GM21723 (cell line): ENCODE measurements around the gene AIMP1.
"Not testable (repeated sequence)": the region's sequence is repeated elsewhere in the genome, so short reads cannot be mapped to it uniquely, and the experiment has no call there.

Experiments used
- ATAC-seq: cut with Tn5 transposase; IDR thresholded peaks from one replicate; pipeline ENCODE4 v1.9.1; 2021; ENCODE audit warnings: mild to moderate bottlenecking, moderate library complexity; ENCODE audit not compliant: unreplicated experiment

AIMP1 gene

DNA sequence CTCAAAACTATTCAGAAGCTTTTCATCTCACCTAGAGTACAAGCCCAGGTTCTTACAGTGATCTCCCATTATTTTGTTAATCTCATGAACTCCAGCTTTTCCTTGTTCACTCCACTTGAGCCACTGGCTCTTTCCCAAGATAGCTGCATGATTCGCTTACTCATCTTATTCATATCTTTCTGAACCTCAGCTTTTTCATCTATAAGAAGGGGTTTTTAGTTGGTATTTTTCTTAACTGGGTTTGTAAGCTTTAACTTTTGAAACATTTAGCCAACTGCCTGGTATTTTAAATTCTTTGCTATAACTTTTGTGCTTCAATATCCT, 28.3 kb downstream of the AIMP1 start:
- no peak for ATAC-seq

GRCh38 chr4:106347167-106347566, 30.8 kb downstream of the AIMP1 start:
- no peak for ATAC-seq

DNA sequence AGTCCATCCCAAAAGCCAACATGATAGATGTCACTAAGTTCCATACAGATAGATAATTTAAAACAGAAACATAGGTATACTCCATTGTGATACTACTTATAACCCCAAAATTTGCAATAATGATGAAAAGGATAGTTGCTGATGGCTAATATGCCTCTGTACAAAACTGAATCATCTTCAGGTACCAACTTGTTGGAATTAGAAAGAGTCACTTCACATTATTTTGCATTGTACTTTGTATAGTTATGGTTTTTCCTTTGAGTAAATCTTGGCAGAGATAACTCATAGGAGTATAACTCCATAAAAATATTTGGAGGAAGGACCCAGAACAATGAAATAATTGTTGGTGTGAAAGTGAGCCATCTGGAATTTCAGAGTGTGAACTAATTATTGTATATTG, 34.7 kb downstream of the AIMP1 start:
- ATAC-seq = no peak

- no peak for ATAC-seq
These were observed 37.4 kb downstream of the AIMP1 start for GRCh38 chr4:106353786-106354185.

DNA sequence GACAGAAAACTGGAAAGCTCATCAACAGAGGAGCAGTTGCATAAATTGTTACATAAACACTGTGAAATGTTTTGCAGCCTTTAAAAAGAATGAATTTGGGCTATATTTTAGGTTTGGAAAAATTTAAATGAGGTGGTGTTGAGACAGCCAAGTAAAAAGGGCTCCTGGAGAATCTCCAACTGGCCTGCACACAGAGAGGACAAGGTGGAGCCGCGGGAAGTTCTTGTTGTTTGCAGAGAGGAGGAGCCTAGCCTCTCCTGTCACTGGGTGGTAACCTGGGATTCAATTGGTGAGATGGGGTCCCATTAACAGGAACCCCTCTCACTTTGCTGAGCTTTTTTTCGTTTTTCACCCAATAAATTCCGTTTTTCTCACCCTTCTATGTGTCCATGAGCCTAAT, 38.8 kb downstream of the AIMP1 start:
- no peak for ATAC-seq

DNA sequence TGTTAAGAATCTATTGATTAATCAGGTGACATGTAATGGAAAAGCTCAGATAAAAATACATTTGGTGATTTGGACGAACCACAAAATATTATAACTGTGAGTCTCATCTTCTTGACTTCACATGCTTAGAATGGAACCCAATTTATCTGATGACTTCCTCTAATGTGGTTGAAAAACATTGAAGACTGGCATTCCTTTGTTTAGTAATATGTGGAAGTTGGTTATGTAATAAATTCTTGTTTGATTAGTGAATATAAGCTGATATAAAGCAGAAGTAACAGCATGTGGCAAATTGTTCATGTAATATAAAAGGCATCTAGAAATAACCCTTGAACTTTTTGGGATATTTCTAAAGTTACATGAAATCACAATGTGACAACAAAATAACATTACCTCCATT, 42.5 kb downstream of the AIMP1 start:
- no peak for ATAC-seq

DNA sequence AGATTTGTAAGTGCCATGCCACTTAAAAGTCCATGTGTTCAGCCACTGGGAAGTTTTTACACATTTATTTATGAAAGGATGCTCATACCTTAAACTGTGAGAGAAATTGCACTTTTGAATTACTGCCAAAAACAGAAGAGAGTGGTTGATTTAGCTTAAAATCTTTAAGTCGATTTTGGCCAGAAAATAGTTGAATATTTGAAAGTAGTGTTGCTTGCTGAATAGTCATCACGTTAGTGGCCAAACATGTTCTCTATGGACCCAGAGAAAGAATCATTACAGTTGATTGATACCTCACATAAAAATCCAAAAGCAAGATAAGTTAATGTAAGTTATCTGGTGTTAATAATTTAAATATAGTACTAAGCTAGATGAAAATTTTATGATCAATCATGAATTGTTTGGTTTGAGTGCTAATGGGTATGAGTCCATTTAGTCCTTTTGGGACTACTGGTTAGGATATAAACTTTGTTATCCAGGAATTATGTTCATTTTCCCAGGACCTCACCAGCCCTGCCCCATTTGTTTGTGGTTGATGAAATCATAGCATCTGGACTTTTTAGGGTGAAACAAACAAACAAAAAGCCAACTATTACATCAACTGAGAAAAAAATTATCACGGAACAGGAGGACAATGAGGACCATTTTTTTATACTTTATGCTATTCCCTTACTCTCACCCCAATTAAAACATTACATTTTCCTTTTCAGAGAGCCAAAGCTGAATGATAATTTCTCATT, 45.9 kb downstream of the AIMP1 start:
- no peak for ATAC-seq

GRCh38 chr4:106364282-106364681, 47.9 kb downstream of the AIMP1 start:
- no peak for ATAC-seq

DNA sequence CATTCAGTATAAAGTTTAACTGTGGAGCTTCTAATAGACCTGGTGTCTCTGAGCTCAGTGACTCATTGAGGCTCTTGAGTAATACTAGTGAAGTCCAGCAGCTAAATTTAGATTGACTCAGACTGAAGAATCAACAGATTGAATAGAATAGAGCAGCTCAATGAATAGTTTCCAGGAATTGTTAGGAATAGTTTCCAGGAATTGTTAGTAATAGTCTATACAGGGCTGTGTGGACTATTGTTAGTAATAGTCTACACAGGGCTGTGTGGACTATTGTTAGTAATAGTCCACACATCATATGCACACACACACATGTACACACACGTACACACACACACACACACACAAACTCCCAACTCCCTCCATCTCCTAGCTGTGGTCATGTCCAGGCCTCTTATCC, 49.3 kb downstream of the AIMP1 start:
- no peak for ATAC-seq

- no peak for ATAC-seq
These were observed 49.7 kb downstream of the AIMP1 start for GRCh38 chr4:106366026-106366425.

DNA sequence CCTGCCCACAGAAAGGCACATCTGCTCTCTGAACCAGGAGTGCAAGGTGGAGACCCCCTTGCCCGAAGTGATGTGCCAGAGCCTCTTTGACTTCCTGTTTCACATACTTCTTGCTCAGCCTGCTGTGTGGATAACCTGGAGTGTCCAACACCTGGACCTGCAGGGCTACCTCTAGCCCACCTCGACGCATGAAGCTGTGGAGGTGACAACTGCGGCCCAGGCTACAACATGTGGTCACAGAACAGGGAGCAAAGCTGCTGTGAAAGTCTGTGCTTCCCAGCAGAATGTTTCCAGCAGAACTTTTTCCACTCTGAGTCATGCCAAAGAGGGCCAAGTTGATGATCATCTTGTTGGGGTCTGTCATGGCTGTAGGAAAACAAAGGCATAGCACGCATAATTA, 50.7 kb downstream of the AIMP1 start:
- no peak for ATAC-seq

DNA sequence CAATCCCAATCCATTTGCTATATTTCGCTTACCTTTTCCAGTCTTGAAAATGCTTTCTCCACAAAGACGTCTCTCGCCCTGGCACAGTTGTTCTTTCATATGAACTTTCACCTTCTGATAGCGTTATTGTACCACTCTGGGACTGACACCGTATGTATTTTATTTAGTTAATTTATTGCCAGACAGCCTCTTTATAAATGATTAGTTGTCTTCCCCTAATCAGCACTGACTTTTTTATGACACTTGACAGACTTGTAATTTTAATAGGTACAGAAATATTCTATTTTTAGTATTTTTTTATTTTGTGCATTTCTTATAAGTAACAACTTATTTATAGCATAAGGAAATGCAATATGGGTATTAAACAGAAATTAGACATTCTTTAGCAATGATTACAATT, 52.3 kb downstream of the AIMP1 start, which contains the start of gene GIMD1:
GIMD1 (minus strand) TSS at position 101 of the 400 bp plus-strand sequence. CDS start 1,343 bp downstream, outside the sequence.
- no peak for ATAC-seq

DNA sequence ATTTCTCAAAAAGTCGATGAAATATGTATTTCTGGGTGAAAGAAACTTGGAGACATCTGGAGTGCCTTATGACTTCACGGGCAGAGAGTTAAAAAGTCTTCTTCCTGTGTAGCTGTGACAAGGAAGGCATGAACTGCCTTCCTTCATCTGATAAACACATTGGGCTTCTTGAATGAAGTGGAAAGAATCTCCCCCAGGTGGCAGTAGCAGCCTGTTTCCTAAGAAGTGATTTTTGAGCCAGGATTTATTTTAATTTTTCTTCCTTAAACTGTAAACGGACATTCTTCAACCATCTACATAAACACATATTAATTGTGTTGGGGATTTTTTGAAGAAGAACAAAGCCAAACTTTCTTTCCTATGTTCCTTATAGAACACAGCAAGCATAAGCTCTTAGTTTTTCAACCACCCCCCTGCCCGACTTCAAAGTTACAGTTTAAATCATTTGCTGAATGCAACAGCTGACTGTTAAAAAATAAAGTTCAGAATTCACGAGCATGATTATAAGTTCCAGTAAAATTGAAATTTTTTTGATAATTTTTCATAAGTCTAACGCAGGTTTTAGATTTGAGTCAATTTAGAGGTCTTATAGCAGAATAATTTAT, 53.2 kb downstream of the AIMP1 start:
- peak; percentile 80 for ATAC-seq

- no peak for ATAC-seq
These were observed 53.9 kb downstream of the AIMP1 start for GRCh38 chr4:106370214-106370613.

DNA sequence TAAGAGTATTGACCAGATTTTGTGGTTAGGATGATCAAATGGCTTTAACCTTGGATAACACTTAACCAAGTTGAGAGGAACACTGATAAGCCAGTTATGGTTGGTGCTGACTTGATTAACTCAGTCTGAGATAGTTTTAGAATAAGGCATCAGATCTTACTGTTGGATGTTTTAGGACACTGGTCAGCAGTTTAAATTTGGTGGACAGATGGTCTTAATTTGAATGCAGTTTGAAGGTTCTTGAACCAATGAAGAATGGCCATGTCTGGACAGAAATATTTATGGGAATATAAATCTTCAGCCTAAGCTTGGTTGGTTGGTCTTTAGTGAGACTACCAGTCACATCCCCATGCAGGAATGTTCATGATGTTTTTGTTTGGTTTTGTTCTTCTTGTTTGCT, 54.8 kb downstream of the AIMP1 start:
- ATAC-seq = no peak

DNA sequence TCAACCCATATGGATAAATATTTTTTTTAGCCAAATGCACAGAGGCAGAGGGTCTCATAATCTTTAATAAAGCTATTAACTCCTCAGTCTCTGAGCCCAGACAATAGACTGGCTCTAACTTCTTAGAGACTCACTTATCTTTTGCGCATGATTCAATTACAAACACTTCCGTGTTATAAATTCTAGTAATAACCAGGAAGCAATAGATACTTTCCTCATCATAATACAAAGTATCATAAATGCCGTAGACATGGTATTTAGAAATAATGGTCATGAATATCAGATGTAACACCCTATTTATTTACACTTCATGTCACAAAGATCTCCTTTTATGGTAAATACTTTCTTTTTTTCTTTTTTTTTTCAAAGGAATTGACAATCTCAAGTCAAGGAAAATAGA, 56.7 kb downstream of the AIMP1 start:
- no peak for ATAC-seq

GRCh38 chr4:106380179-106380578, 63.8 kb downstream of the AIMP1 start:
- ATAC-seq = no peak

- no peak for ATAC-seq
These were observed 68.5 kb downstream of the AIMP1 start for GRCh38 chr4:106384878-106385277.

GRCh38 chr4:106385853-106386393, 69.6 kb downstream of the AIMP1 start:
- ATAC-seq = no peak

DNA sequence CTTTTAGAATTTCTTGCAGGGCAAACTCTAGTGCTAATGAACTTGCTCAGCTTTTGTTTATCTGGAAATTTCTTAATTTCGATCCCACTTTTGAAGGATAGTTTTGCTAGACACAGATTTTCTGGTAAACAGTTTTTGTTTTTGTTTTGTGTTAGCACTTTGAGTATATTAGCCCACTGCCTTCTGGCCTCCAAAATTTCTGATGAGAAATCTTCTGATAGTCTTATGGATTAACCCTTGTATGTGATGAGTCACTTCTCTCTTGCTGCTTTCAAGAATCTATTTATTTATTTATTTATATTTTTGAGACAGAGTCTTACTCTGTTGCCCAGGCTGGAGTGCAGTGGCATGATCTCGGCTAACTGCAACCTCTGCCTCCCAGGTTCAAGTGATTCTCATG, 79.2 kb downstream of the AIMP1 start:
- no peak for ATAC-seq

- ATAC-seq = not testable (repeated sequence)
These were observed 82.5 kb downstream of the AIMP1 start for GRCh38 chr4:106398898-106399297.
